Activated CD4-positive, alpha-beta T cell treated with anti-CD3 and anti-CD28 coated beads, Interleukin-2, amount 50 U/mL, for 48 hours (primary cell): ENCODE data around the gene SPOCD1.
"Not testable (repeated sequence)": the region's sequence is repeated elsewhere in the genome, so short reads cannot be mapped to it uniquely, and the experiment has no call there.

Source experiments
- DNase-seq, 2 experiments: peaks; one replicate each; pipeline ENCODE4 v3.0.0-alpha.2; 2020

SPOCD1 gene

DNA sequence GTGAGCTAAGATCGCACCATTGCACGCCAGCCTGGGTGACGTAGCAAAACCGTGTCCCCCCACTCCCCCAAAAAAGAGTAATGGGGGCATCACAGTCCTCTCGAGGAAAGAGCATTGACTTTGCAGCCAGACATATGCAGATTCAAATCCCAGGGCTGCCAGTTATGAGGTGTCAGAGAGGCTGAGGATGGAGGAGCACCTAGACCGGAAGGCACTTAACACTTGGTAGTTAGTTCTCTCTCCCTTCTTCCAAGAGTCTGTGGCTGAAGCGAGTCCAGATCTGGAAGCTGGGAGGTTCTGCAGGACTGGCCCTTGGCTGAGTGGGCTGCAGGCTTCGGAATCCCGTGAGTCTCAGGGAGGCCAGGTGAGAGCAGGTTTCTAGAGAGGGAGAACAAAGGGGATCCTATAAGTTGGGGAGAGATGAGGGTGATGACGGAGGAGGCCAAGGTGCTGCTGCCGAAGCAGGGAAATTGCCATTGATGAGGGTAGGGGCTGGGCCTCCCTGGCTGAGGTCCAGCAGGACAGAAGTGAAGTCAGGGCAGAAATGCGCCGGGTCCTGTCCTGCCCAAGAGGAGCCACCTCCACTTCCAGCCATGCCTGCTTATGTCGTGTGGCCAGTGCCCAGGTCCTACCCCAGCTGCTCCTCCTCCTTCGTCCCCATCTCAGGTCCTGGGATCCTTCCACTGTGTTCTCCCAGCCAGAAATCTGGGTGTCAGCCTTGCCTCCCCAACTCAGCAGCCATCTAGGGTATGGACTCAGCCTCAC lies 13.3 kb upstream of the SPOCD1 start:
- no peak for DNase-seq

DNA sequence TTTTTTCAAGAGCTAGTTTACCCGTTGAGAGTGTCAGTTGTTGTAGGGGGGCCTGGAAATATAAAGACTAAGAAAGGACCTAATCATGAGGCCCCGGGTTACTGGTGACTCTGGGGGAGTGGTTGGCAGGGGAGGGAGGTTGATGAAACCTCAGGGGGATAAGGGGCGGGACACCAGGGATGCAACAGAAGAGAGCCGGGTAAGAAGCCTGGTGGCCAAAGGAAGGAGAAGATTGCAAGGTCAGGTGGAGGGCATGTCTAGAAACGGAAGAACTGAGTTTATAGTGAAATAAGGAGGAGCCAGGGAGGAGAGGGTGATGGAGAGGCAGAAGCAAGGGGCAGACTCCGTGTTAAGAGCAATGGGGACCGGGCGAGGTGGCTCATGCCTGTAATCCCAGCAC lies 12.5 kb upstream of the SPOCD1 start:
- DNase-seq: no peak

DNA sequence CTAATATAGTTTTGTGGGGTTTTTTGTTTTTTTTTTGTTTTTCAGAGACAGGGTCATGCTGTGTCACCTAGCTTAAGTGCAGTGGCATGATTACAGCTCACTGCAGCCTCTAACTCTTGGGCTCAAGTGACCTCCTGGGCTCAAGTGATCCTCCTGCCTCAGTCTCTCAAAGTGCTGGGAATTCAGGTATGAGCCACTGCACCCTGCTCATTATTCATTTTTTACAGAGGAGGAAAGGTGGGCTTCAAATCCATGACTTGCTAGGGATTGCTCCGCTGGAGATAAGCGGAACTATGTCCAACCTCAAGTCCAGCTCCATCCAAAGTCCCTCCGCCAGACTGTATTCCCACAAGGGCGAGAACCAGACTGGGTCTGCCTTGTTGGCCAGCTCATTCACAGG lies 8.0 kb upstream of the SPOCD1 start:
- DNase-seq: no peak

DNA sequence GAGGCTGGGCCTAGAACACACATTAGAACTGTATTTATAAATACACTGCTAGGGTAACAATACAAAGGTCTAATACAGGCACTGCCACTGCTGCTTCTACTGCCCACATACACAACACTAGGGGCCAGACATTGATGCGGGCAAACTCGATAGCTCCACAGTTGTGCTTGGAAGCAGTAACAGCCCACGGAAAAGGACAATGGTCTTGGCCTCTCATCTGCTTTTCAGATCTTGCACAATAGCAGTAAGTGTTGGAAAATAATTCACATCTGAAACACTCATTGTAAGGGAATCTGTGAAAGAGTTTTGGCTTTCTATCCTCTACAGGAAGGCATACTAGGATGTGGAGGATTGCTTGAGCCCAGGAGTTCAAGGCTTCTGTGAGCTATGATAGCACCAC lies 6.9 kb upstream of the SPOCD1 start:
- DNase-seq: no peak

DNA sequence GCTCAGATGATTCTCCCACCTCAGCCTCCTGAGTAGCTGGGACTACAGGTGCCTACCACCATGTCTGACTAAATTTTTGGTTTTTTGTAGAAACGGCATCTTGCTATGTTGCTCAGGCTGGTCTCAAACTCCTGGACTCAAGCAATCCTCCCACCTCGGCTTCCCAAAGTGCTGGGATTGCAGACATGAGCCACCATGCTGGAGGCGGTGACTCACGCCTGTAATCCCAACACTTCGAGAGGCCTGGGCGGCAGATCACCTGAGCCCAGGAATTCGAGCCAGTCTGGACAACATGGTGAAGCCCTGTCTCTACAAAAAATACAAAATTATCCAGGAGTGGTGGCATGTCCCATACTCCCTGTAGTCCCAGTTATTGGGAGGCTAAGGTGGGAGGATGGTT lies 4.4 kb upstream of the SPOCD1 start:
- not testable (repeated sequence) for DNase-seq

DNA sequence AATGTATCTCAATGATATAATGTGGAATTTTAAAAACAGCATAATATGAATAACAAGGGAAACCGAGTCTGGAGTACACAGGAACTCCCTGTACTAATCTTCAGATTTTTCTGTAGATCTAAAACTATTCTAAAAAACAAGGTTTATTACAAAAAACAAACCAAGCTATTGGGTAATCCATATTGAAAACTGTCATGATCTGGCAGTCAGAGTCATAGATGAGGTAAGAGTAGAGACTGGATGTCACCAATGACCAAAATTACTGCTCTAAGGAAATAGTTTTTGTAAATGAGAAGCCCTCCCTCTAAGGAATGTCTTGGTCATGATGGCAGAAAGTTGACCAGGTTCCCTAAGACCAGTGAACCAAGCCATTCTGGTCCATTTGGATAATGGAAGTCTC lies 2.4 kb upstream of the SPOCD1 start:
- DNase-seq: no peak

DNA sequence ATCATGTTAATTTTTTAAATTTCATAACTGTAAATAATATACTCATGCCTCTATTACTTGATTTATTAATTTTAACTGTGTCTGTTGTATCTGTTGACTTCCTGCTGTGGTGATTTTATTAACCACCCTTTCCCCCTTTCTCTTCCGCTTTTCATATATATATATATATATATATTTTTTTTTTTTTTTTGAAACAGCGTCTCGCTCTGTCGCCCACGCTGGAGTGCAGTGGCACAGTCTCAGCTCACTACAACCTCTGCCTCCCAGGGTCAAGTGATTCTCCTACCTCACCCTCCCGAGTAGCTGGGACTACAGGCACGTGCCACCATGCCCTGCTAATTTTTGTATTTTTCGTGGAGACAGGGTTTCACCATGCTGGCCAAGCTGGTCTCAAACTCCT lies 1.1 kb upstream of the SPOCD1 start:
- not testable (repeated sequence) for DNase-seq

DNA sequence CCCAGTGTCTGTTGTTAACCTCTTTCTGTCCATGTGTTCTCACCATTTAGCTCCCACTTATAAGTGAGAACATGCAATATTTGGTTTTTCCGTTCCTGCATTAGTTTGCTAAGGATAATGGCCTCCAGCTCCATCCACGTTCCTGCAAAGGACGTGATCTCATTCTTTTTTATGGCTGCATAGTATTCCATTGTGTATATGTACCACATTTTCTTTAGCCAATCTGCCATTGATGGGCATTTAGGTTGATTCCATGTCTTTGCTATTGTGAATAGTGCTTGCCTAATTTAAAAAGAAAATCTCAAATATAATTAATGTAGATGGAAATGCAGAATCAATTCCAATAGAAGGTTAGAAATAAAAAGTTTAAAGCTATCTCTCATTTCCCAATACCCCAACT lies 679 bp upstream of the SPOCD1 start:
- DNase-seq: not testable (repeated sequence)

DNA sequence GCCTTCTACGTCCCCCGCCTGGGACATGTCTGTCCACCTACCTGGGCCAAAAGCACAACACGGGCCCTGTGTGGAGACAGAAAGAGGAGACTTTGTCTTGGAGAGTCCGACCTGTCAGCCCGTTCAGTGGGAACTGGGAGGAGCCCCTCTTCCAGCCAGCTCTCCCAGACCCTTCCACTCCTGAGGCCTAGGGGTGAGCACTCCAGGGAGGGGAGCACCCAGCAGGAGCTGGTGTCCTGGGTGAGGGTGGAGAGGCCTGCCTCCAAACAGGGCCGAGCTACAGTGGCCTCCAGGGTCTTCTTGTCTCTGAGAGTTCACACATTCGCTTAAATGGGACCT lies 546 bp downstream of the SPOCD1 start:
- DNase-seq: no peak

DNA sequence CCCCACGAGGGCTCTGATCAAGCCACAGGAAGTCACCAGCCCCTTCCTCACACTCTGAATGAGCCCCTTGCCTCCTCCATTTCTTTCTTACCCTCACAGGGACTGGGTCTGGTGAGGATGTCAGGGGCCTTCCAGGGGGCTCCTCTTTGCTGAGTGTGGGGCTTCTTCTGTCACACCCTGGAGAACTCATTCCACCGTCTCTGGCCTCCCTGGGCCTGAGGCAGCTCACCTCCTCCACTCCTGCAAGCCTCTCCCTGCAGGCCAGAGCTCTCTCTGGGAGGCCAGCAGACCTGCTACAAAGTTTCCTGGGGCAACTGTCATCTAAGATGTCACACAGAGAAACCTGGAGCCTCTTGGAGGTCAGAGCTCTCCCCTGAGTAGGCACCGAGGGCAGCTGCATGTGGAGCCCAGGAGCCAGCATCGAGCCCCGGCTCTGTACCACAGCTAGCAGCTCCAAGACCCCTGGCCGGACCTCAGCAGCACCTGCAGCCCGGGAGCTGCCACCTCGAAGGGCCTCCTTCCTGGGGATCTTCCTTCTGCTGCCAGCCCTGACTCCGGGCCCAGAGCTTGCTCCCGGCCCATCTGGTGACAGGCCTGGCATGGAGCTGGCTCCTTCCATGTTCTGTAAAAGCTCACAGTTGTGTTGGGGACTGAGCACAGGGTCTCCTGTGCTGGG lies 1.1 kb downstream of the SPOCD1 start:
- no peak for DNase-seq

DNA sequence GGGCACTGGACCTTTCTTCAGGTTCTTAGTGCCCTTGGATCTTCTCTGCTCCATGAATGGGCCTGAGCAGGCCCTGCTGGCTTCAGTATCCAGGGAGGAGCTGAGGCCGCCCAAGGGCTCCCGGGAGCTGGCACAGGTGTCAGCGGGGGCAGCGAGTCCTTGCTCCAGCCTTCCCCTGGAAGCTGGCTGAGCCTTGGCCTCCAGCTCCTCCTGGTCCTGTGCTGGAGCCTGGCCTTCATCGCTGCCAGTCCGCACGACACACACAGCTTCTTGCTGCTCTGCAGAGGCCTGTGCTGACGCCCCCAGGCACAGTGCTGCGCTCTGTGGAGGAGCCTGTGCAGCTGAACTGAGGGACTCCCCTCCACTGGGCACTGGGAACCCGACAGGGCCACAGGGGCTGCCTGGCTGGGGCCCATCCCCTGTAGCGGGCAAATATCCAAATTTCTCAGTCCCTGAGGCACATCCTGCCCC lies 1.7 kb downstream of the SPOCD1 start:
- no peak for DNase-seq

DNA sequence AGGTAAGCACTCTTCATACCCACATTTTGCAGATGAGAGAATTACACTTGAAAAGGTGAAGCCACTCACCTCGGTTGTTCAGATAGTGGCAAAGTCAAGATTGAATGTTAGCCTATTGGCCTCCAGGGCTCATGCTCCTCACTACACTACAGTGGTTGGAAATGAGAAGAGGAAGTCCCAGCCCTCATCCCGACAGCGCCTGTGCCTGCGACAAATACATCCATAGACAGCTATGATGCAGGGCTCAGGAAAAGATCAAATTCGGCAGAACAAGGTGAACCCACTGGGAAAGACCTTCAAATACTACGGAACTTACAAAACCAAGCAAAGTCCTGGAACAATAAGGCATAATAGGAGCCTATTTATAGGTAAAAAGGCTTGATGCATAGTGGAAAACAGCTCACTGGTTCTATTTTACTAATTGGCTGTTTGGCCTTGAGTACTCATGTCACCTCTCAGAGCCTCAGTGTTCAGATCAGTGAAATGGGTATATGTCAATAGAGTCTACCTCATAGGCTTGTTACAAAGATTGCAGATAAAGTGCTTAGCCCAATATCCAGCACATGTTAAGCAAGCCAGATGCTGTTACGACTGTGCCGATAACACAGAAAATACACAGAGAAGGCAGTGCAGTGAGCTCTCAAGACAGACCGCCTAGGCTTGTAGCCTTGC lies 3.5 kb downstream of the SPOCD1 start:
- DNase-seq: no peak

DNA sequence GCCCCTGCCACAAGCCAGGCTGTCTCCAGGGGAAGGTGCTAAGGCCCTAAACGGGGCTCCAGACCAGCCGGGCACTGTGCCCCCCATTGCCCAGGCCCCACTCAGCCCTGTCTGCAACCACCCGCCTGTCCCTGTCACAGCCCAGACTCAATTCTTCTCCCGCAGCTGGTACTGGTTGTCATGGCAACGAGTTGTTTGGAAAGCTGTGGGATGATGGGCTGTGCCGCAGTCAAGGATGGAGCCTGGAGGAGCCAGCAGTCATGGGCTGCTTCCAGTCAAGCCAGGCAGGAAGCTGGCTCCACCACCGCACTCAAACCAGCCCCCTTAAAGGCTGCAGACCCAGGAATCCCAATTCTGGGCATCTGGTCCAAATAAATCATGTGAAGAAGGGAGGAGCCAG lies 4.2 kb downstream of the SPOCD1 start:
- no peak for DNase-seq

DNA sequence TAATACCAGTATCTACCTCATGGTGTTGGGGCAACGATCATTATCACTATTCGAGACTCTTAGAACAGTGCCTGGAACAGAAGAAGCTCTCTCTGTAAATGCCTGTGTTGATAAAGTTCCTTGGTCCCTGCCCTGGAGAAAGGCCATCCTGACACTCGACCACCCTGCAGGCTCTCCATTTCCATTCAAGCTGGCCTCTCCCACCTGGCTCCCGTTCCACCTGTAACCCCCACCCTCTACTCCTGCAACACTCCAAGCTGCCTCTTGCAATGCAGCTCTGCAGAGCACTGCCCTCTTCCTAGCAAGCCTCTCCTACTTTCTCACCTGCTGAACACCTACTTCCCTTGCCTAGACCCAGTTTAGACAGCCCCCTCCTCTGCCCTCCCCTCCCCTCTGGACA lies 6.1 kb downstream of the SPOCD1 start:
- no peak for DNase-seq

DNA sequence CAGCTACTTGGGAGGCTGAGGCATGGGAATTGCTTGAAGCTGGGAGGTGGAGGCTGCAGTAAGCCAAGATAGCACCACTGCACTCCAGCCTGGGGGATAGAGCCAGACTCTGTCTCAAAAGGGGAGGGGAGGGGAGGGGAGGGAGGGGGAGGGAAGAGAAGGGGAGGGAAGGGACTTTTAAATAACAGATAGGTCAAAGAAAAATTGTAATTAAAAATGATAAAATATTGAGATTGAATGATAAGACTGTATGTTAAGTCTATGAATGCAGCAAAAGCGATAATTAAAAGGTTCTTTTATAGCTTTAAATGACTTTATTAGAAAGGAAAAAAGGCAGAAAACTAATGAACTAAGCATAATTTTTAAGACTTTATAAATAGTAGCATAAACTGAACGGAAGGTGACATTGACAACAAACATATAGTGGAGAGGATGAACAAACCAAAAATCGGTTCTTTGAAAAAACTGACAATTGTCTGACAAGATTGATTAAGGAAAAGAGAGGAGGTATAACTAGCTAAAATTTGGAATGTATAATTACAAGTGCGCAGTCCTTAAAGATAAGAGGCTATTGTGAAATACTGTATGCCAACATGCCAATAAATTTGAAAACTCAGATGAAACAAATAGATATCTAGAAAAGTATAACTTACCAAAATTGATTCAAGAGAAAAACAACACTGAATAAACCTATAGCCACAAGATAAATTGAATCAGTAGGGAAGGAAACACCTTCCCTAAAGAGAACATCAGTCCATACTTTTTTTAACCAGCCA lies 8.4 kb downstream of the SPOCD1 start:
- no peak for DNase-seq

DNA sequence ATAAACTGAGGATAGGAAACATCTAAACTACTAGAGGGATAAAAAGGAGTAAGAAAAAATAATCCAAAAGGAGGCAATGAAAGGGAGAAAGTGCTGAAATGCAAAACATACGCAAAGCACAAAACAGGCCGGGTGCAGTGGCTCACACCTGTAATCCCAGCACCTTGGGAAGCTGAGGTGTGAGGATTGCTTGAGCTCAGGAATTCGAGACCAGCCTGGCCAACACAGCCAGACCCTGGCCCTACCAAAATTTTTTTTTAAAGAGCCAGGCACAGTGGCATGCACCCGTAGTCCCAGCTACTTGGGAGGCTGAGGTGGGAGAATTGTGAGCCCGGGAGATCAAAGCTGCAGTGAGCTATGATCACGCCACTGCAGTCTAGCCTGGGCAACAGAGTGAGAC lies 10.5 kb downstream of the SPOCD1 start:
- no peak for DNase-seq

DNA sequence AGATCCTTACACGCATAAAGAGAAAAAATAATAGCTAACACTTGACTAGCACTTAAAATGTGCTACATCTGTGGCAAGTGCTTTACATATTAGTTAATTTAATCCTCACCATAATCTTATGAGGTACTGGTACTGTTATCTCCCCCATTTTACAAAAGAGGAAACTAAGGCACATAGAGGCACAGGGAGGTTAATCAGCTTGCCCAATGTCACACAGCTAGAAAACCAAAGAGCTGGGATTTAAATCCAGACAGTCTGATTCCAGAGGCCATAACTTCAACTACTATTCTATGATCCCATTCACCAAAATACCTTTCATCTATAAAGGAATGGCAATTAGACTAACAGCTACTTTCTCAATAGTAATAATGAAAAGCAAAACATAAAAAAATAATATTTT lies 11.7 kb downstream of the SPOCD1 start:
- DNase-seq: no peak

DNA sequence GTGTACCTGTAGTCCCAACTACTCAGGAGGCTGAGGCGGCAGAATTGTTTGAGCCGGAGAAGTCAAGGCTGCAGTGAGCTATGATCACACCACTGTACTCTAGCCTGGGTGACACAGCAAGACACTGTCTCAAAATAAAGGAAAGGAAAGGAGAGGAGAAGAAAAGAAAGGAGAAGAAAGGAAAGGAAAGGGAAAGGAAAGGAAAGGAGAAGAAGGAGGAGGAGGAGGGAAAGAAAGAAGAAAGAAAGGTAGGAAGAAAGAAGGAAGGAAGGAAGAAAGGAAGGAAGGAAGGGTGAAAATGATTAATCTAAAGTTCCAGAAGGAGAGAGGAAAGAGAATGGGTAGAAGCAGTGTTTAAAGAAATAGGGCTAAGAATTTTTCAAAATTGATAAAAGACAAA lies 12.2 kb downstream of the SPOCD1 start:
- DNase-seq: no peak

DNA sequence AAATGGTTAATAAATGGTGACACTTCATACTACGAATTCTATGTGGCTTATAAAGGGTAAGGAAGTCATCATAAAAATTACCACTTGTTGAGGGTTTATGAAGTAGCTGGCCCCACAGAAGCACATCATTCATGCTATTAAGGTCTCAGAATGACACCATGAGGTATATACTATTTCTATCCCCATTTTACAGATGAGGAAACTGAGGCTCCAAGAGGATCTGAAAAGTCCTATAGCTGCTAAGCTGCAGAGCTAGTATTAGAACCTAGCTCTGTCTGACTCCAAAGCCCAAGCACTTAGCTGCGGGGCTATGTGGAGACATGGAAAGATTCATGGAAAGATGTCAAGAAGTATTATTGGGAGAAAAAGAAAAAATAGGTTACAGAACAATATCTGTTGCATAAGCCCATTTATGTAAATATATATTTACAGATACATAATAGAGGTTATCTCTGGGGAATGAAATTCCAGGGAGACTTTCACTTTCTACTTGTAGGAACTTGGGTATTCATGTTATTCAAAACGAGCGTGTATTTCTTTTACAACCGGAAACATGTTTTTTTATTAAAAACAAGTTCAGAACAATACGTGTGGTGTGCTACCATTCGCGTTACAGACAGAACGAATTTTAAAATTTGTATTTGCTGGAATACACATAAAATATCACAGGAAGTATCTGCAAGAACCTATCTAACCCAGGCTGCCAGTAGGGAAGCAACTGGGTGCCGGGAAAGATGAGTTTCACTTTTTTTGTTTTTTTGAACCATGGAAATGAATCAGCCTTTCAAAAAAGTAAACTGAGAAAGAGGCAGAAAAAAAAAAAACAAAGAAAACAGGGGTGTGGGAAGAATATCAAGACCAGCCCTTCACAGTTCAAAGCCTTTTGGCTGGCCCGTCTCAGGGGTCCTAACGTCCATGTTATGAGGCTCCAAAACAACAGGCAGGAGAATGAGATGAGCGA lies 13.4 kb downstream of the SPOCD1 start:
- DNase-seq: no peak

DNA sequence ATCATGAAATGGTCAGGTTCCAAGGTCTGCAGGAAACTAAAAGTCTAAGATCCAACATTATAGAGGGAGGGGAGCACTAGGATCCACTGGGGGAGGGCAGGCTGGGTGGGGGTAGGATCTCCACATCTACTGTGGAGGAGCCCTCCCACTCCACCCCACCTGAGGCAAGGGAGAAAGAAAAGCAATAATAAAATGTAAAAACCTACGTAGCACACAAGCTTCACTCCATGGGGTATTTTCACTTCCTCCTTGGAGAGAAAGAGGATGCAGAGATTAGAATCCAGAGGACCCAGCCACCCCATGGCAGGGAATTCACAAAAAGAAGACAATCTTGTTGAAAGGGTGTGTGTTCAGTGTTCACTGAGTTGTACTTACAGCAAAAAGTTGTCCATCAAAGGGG lies 14.4 kb downstream of the SPOCD1 start:
- no peak for DNase-seq

DNA sequence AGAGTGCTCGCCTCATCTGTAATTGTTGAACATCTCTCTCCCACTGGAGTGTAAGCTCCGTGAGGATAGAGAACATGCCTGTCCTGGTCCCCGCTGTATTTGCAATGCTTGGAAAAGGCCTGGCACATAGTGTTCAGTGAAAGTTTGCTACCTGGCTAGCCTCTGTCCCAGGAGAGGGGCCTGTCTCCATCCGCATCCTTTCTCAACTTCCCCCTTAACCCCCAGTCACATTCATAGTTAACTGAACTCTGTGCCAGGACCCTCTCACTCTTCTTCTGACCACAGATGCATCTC lies 15.2 kb downstream of the SPOCD1 start:
- DNase-seq: no peak

DNA sequence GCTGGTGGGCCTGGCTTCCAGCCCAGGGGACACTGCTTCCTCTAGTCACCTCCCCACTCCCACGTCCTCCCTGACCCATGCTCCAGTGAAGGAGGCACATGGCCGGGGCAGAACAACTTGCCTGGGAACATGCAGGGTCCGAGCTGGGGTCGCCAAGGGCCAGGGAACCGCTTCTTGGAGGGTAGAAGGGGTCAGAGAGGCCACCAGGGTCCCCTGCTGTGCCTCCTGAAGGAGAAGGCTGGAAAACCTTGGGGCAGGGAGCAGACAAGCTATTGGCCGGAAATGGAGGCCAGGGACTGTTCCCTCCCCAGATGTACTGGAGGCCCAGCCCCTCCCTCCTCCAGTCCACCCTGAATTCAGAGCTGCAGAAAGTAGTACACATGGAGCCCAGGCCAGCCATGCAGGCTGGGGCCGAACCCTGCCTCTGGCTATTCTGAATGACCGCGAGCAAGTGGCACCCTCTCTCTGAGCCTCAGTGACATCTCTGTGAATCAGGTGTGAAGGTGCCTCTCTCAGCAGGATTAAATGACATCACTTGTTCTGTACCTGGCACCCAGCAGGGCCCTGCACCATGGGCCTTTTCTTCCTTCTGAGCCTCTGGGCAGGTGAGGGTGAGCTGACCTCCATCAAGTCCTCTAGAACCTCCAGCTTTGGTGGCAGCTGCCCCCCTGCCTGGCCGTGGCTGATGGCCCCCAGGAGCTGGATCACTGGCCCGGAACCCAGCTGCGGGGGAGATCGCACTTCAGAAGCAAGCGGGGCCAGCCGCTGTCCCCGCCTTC lies 15.7 kb downstream of the SPOCD1 start:
- DNase-seq: no peak
